Peyer's patch (tissue), 4 donors: ENCODE data around the gene ZIC4. TPM values are rescaled to one million over a fixed set of nuclear protein-coding genes. Genes with fewer than 3 reads are reported as not detected.

Experiments used
- DNase-seq, 3 donors: peaks; one replicate each; pipeline ENCODE4 v3.0.0-alpha.2; 2017 to 2019
- H3K27ac ChIP-seq, 4 donors: fragments of 200-600 bp; sonication (generic); one replicate each; pipeline ENCODE4 v1.5.1; 2016 to 2019
- H3K27me3 ChIP-seq, 2 donors: fragments of 200-600 bp; sonication (generic); one replicate each; pipeline ENCODE4 v1.5.1; 2019
- H3K36me3 ChIP-seq, 3 donors: fragments of 200-600 bp; sonication (generic); one replicate each; pipeline ENCODE4 v1.5.1; 2016 to 2019
- H3K4me1 ChIP-seq, 4 donors: fragments of 200-600 bp; sonication (generic); one replicate each; pipeline ENCODE4 v1.5.1; 2016 to 2019
- H3K4me3 ChIP-seq, 4 donors: fragments of 200-600 bp; sonication (generic); 1 replicate in 3 of 4; 2 replicates in 1 of 4; pipeline ENCODE4 v1.5.1; 2016 to 2019; ENCODE audit warnings: mild to moderate bottlenecking in 1 of 4
- H3K9me3 ChIP-seq, 4 donors: fragments of 200-600 bp; sonication (generic); one replicate each; pipeline ENCODE4 v1.5.1; 2016 to 2019; ENCODE audit warnings: mild to moderate bottlenecking in 1 of 4
- CTCF ChIP-seq, 6 experiments: fragments of 450-650 bp in 4 of 6; fragments of 200-600 bp in 2 of 6; sonication (generic) in 1 of 6; IDR thresholded peaks; one replicate each; pipeline ENCODE4 v1.5.1; 2017 to 2019; ENCODE audit warnings: antibody characterized with exemption in 6 of 6, mild to moderate bottlenecking in 3 of 6, moderate library complexity in 1 of 6
- POLR2A ChIP-seq, 2 donors: fragments of 450-650 bp; IDR thresholded peaks; one replicate each; pipeline ENCODE4 v1.5.1; 2017; ENCODE audit warnings: antibody characterized with exemption in 2 of 2, mild to moderate bottlenecking in 2 of 2, moderate library complexity in 2 of 2
- total RNA-seq, 4 donors: library from RNA; depleted of rRNA; stranded (reverse); fragments of >200 nt; gene quantifications; one replicate each; pipeline ENCODE4 v1.1.0, GENCODE V29; 2016

ZIC4 gene
- total RNA-seq, 4 donors from 2014 or later: not detected

- TF ChIP-seq POLR2A (IDR thresholded peaks at IDR 0.05) (no peak), CTCF (IDR thresholded peaks at IDR 0.05) (no peak)
- no peak overlapping the region for H3K27ac ChIP-seq
- H3K27me3 ChIP-seq: peaks cover 0 to 42% of the 10 kb centered on the region in 2 donors
- no peaks in the 10 kb centered on the region for H3K36me3 ChIP-seq
- DNase-seq: no peak
- H3K4me1 ChIP-seq: no peaks in the 10 kb centered on the region
- no peak overlapping the region for H3K4me3 ChIP-seq
- H3K9me3 ChIP-seq: no peaks in the 10 kb centered on the region
Observed at GRCh38 chr3:147379651-147380050, 26.7 kb downstream of the ZIC4 start.

- DNase-seq: no peak
- no peak overlapping the region for H3K27ac ChIP-seq
- no peaks in the 10 kb centered on the region for H3K9me3 ChIP-seq
- no peaks in the 10 kb centered on the region for H3K4me1 ChIP-seq
- H3K4me3 ChIP-seq: no peak overlapping the region
- peaks cover 0 to 36% of the 10 kb centered on the region in 2 donors for H3K27me3 ChIP-seq
- H3K36me3 ChIP-seq: no peaks in the 10 kb centered on the region
- TF ChIP-seq POLR2A (IDR thresholded peaks at IDR 0.05) (no peak), CTCF (IDR thresholded peaks at IDR 0.05) (no peak)
Observed at GRCh38 chr3:147377412-147378367, 28.7 kb downstream of the ZIC4 start.

- Histone ChIP-seq H3K27ac (no peak overlapping the region), H3K36me3 (no peaks in the 10 kb centered on the region), H3K9me3 (no peaks in the 10 kb centered on the region), H3K27me3 (peaks cover 0 to 45% of the 10 kb centered on the region in 2 donors), H3K4me3 (no peak overlapping the region), H3K4me1 (no peaks in the 10 kb centered on the region)
- TF ChIP-seq CTCF (IDR thresholded peaks at IDR 0.05) (no peak), POLR2A (IDR thresholded peaks at IDR 0.05) (no peak)
- DNase-seq: no peak
Observed at GRCh38 chr3:147373301-147373700, 33.0 kb downstream of the ZIC4 start.

- TF ChIP-seq POLR2A (IDR thresholded peaks at IDR 0.05) (no peak), CTCF (IDR thresholded peaks at IDR 0.05) (no peak)
- Histone ChIP-seq H3K27ac (no peak overlapping the region), H3K4me1 (no peaks in the 10 kb centered on the region), H3K9me3 (no peaks in the 10 kb centered on the region), H3K27me3 (peaks cover 0 to 41% of the 10 kb centered on the region in 2 donors), H3K36me3 (no peaks in the 10 kb centered on the region), H3K4me3 (no peak overlapping the region)
- DNase-seq: no peak
Observed at GRCh38 chr3:147372525-147373027, 33.8 kb downstream of the ZIC4 start.

GRCh38 chr3:147371771-147372340 lies 34.5 kb downstream of the ZIC4 start:
- H3K4me1 ChIP-seq: no peaks in the 10 kb centered on the region
- no peak overlapping the region for H3K27ac ChIP-seq
- no peaks in the 10 kb centered on the region for H3K36me3 ChIP-seq
- no peaks in the 10 kb centered on the region for H3K9me3 ChIP-seq
- no peak overlapping the region for H3K4me3 ChIP-seq
- no peak for TF ChIP-seq CTCF (IDR thresholded peaks at IDR 0.05)
- TF ChIP-seq POLR2A (IDR thresholded peaks at IDR 0.05): no peak
- H3K27me3 ChIP-seq: peaks cover 0 to 37% of the 10 kb centered on the region in 2 donors
- no peak for DNase-seq
